Osteocyte (in vitro differentiated cells): ENCODE measurements around the gene UBE2E1. TPM values are rescaled to one million over a fixed set of nuclear protein-coding genes. Genes with fewer than 3 reads are reported as not detected.
"Not testable (repeated sequence)": the region's sequence is repeated elsewhere in the genome, so short reads cannot be mapped to it uniquely, and the experiment has no call there.

Experiments used
- DNase-seq: peaks from one replicate; pipeline ENCODE4 v3.0.0; 2021; ENCODE audit warnings: mixed read lengths; ENCODE audit not compliant: unreplicated experiment; ENCODE audit errors: extremely low spot score
- H3K27ac Mint-ChIP-seq: one replicate; pipeline ENCODE4 v1.8.0; 2021; ENCODE audit warnings: mild to moderate bottlenecking, mixed read lengths; ENCODE audit not compliant: unreplicated experiment
- H3K27me3 Mint-ChIP-seq: one replicate; pipeline ENCODE4 v1.8.0; 2021; ENCODE audit warnings: mixed read lengths; ENCODE audit not compliant: unreplicated experiment
- H3K36me3 Mint-ChIP-seq: one replicate; pipeline ENCODE4 v1.8.0; 2021; ENCODE audit warnings: mixed read lengths; ENCODE audit not compliant: unreplicated experiment
- H3K4me1 Mint-ChIP-seq: one replicate; pipeline ENCODE4 v1.8.0; 2021; ENCODE audit warnings: mixed read lengths; ENCODE audit not compliant: unreplicated experiment
- H3K4me3 Mint-ChIP-seq: one replicate; pipeline ENCODE4 v1.8.0; 2021; ENCODE audit warnings: mild to moderate bottlenecking, moderate library complexity, mixed read lengths; ENCODE audit not compliant: unreplicated experiment
- H3K9me3 Mint-ChIP-seq: one replicate; pipeline ENCODE4 v1.8.0; 2021; ENCODE audit warnings: mixed read lengths; ENCODE audit not compliant: unreplicated experiment
- CTCF ChIP-seq: fragments of 200-600 bp; sonication (generic); IDR thresholded peaks from 2 replicates; pipeline ENCODE4 v1.5.0; 2021; ENCODE audit warnings: antibody characterized with exemption, mild to moderate bottlenecking, moderate library complexity
- total RNA-seq: library from RNA; stranded (reverse); gene quantifications from 2 replicates; pipeline ENCODE4 v1.2.1, GENCODE V29; 2021

UBE2E1 gene
- total RNA-seq, 1 donor from 2014 or later: 98.5 TPM

- Mint-ChIP-seq H3K4me3 (no peak overlapping the region), H3K9me3 (no peaks in the 10 kb centered on the region), H3K4me1 (peaks cover 23% of the 10 kb centered on the region), H3K27ac (no peak overlapping the region), H3K27me3 (no peaks in the 10 kb centered on the region), H3K36me3 (peaks cover 18% of the 10 kb centered on the region)
- no peak for DNase-seq
- TF ChIP-seq CTCF: no peak
Measured at GRCh38 chr3:23911397-23911796, 105.6 kb downstream of the UBE2E1 start.

- H3K4me3 Mint-ChIP-seq, H3K27ac Mint-ChIP-seq, DNase-seq, H3K9me3 Mint-ChIP-seq, H3K27me3 Mint-ChIP-seq: not testable (repeated sequence)
- H3K36me3 Mint-ChIP-seq: peaks cover 15% of the 10 kb centered on the region
- peaks cover 23% of the 10 kb centered on the region for H3K4me1 Mint-ChIP-seq
Measured at GRCh38 chr3:23912335-23912734, 106.6 kb downstream of the UBE2E1 start.

GRCh38 chr3:23913182-23913581 lies 107.4 kb downstream of the UBE2E1 start:
- no peak for DNase-seq
- no peak overlapping the region for H3K27ac Mint-ChIP-seq
- peaks cover 29% of the 10 kb centered on the region for H3K4me1 Mint-ChIP-seq
- TF ChIP-seq CTCF: no peak
- H3K4me3 Mint-ChIP-seq: no peak overlapping the region
- no peaks in the 10 kb centered on the region for H3K27me3 Mint-ChIP-seq
- peaks cover 22% of the 10 kb centered on the region for H3K36me3 Mint-ChIP-seq
- H3K9me3 Mint-ChIP-seq: no peaks in the 10 kb centered on the region

GRCh38 chr3:23913873-23914743 lies 108.4 kb downstream of the UBE2E1 start:
- H3K4me1 Mint-ChIP-seq: peaks cover 38% of the 10 kb centered on the region
- H3K4me3 Mint-ChIP-seq: peak overlapping the region; percentile 9
- H3K27me3 Mint-ChIP-seq: no peaks in the 10 kb centered on the region
- no peaks in the 10 kb centered on the region for H3K9me3 Mint-ChIP-seq
- no peak for DNase-seq
- H3K36me3 Mint-ChIP-seq: peaks cover 32% of the 10 kb centered on the region
- no peak overlapping the region for H3K27ac Mint-ChIP-seq
- no peak for TF ChIP-seq CTCF

- Mint-ChIP-seq H3K27ac (peak overlapping the region; percentile 89), H3K9me3 (no peaks in the 10 kb centered on the region), H3K27me3 (no peaks in the 10 kb centered on the region), H3K36me3 (peaks cover 40% of the 10 kb centered on the region), H3K4me3 (peak overlapping the region; percentile 93), H3K4me1 (peaks cover 53% of the 10 kb centered on the region)
- TF ChIP-seq CTCF: no peak
- no peak for DNase-seq
Measured at GRCh38 chr3:23915537-23916108, 109.9 kb downstream of the UBE2E1 start.
